ENCODE results near the gene RBP3. TPM values are rescaled to one million over a fixed set of nuclear protein-coding genes. Genes with fewer than 3 reads are reported as not detected.

Gene RBP3
- total RNA-seq, 1 experiment from 2014 or later = not detected

GRCh38 chr10:47331491-47331890 lies 16.7 kb upstream of the RBP3 start:
- Histone ChIP-seq H4K20me1 (ENCODE audit: control insufficient read depth, insufficient read depth, insufficient read length) (no peaks in the 10 kb centered on the region), H3K56ac (ENCODE audit: insufficient read length, low read depth, low read length) (no peak overlapping the region), H3T11ph (ENCODE audit: low read length) (no peak overlapping the region), H4K8ac (replicated peaks; ENCODE audit: insufficient read length, low read depth, low read length) (no peak overlapping the region), H4K5ac (ENCODE audit: insufficient read length, low read depth, low read length) (no peak overlapping the region), H3K27ac (ENCODE audit: insufficient read length, low read depth, low read length) (no peak overlapping the region), H3K27me3 (ENCODE audit: insufficient read depth, low read length) (no peaks in the 10 kb centered on the region), H3K4ac (ENCODE audit: low read depth, low read length) (no peak overlapping the region), H3K23me2 (ENCODE audit: insufficient read length, low read depth, low read length, poor library complexity, severe bottlenecking) (no peaks in the 10 kb centered on the region), H4K91ac (ENCODE audit: insufficient read length, low read depth, low read length) (no peak overlapping the region), H2BK15ac (ENCODE audit: low read depth, low read length) (no peak overlapping the region), H3K23ac (ENCODE audit: insufficient read length, low read depth, low read length) (no peak overlapping the region), H3K79me1 (ENCODE audit: insufficient read depth, low read depth, low read length, poor library complexity, severe bottlenecking) (no peaks in the 10 kb centered on the region), H3K9ac (ENCODE audit: extremely low read depth, insufficient read length, low read length) (no peak overlapping the region), H3K9me3 (ENCODE audit: control insufficient read depth, low read depth, low read length) (no peaks in the 10 kb centered on the region), H2BK20ac (ENCODE audit: low read depth, low read length, poor library complexity, severe bottlenecking) (no peak overlapping the region), H3K4me2 (ENCODE audit: insufficient read depth, insufficient read length, low read length) (no peak overlapping the region), H2AFZ (ENCODE audit: low read length) (no peak overlapping the region), H3K18ac (ENCODE audit: insufficient read length, low read depth, low read length) (no peak overlapping the region), H2BK120ac (ENCODE audit: low read depth, low read length, poor library complexity, severe bottlenecking) (no peak overlapping the region), H2BK12ac (ENCODE audit: insufficient read length, low read depth, low read length) (no peak overlapping the region), H2BK5ac (ENCODE audit: insufficient read length, low read length) (no peak overlapping the region), H3K79me2 (ENCODE audit: insufficient read depth, low read length) (no peaks in the 10 kb centered on the region), H3K14ac (ENCODE audit: insufficient read depth, low read length) (no peak overlapping the region), H3K4me1 (ENCODE audit: insufficient read depth, low read length) (no peaks in the 10 kb centered on the region), H2AK5ac (ENCODE audit: insufficient read length, low read length) (no peak overlapping the region)
- no CpG with 5 or more reads among the region's 9 CpGs for WGBS (ENCODE audit: extremely low coverage, insufficient read length, low lambda C conversion rate)
- no peak for DNase-seq
- H3K4me1 Mint-ChIP-seq = peaks cover 2 to 3% of the 10 kb centered on the region in 2 experiments; a peak in 1 of 4 replicates
- no peak for TF ChIP-seq CTCF (conservative IDR thresholded peaks at IDR 0.05)
- H3K36me3 Mint-ChIP-seq (ENCODE audit: insufficient read depth in 1 of 3, low read depth in 3 of 3) = no peaks in the 10 kb centered on the region
- no peak overlapping the region for H3K4me3 Mint-ChIP-seq
- H3K27ac Mint-ChIP-seq = peak overlapping the region in 1 of 3 experiments; percentile 50; a peak in 1 of 7 replicates
- H3K9me3 Mint-ChIP-seq = peaks cover 0 to 2% of the 10 kb centered on the region in 2 experiments; a peak in 2 of 5 replicates
- H3K27me3 Mint-ChIP-seq (ENCODE audit: low read depth) = no peaks in the 10 kb centered on the region
